Right renal cortex interstitium (tissue), 3 donors: ENCODE data around the gene KLF18. TPM values are rescaled to one million over a fixed set of nuclear protein-coding genes. Genes with fewer than 3 reads are reported as not detected.

Source experiments
- polyA plus RNA-seq, 3 donors: library from polyadenylated mRNA; unstranded; fragments of 120-200 nt; gene quantifications; one replicate each; pipeline ENCODE4 v1.2.1, GENCODE V29; 2013; ENCODE audit not compliant: insufficient read length in 3 of 3

KLF18 gene
- polyA plus RNA-seq, 3 donors: not detected

Other genes with a start within 250 kb of the KLF18 start
- gene ARTN, start 207.8 kb downstream of the KLF18 start, polyA plus RNA-seq: 1 to 10 TPM; 1.7 to 1.9 (median 1.7) TPM
- 10 to 100 TPM; 33.6 to 36.0 (median 35.6) TPM for gene IPO13, start 194.7 kb downstream of the KLF18 start, polyA plus RNA-seq
- gene DPH2, start 171.6 kb downstream of the KLF18 start, polyA plus RNA-seq: 10 to 100 TPM; 21.5 to 22.3 (median 21.9) TPM
- gene ATP6V0B, start 166.7 kb downstream of the KLF18 start, polyA plus RNA-seq: 100 to 1,000 TPM; 134 to 150 (median 144) TPM
- 10 to 100 TPM; 34.6 to 39.8 (median 37.2) TPM for gene B4GALT2, start 162.4 kb downstream of the KLF18 start, polyA plus RNA-seq
- 10 to 100 TPM; 14.4 to 15.8 (median 14.6) TPM for gene CCDC24, start 150.0 kb downstream of the KLF18 start, polyA plus RNA-seq
- gene SLC6A9, start 110.2 kb downstream of the KLF18 start, polyA plus RNA-seq: 1 to 10 TPM; 5.4 to 6.3 (median 6.1) TPM
- gene KLF17, start 22.8 kb downstream of the KLF18 start, polyA plus RNA-seq: not detected
- 10 to 100 TPM; 52.6 to 57.5 (median 53.2) TPM for gene DMAP1, start 71.8 kb upstream of the KLF18 start, polyA plus RNA-seq
- gene ERI3, start 213.6 kb upstream of the KLF18 start, polyA plus RNA-seq: 10 to 100 TPM; 84.4 to 90.2 (median 86.8) TPM